Fibroblast of lung (primary cell): ENCODE data around the gene PHTF2. TPM values are rescaled to one million over a fixed set of nuclear protein-coding genes. Genes with fewer than 3 reads are reported as not detected.

Experiments
- DNase-seq, 2 donors: peaks; one replicate each; pipeline versions ENCODE4 v3.0.0 to v3.0.0-alpha.2; 2010; ENCODE audit warnings: low read depth in 2 of 2
- H2AFZ ChIP-seq: 2 replicates; pipeline ENCODE4 v1.5.1; 2012; ENCODE audit warnings: low read length, control low read depth, inconsistent platforms
- H3K27ac ChIP-seq: 2 replicates; pipeline ENCODE4 v1.5.1; 2011; ENCODE audit warnings: low read length, control low read depth; ENCODE audit not compliant: insufficient read depth
- H3K27me3 ChIP-seq: 2 replicates; pipeline ENCODE4 v1.5.1; 2011; ENCODE audit warnings: mild to moderate bottlenecking, low read length; ENCODE audit not compliant: control insufficient read depth, insufficient read depth
- H3K36me3 ChIP-seq: 2 replicates; pipeline ENCODE4 v1.5.1; 2011; ENCODE audit warnings: low read length; ENCODE audit not compliant: control insufficient read depth, insufficient read depth
- H3K4me1 ChIP-seq: 2 replicates; pipeline ENCODE4 v1.5.1; 2011; ENCODE audit warnings: low read length; ENCODE audit not compliant: control insufficient read depth, insufficient read depth; ENCODE audit errors: extremely low read depth
- H3K4me2 ChIP-seq: 2 replicates; pipeline ENCODE4 v1.5.1; 2011; ENCODE audit warnings: low read length, control low read depth; ENCODE audit not compliant: insufficient read depth; ENCODE audit errors: extremely low read depth
- H3K4me3 ChIP-seq, 4 experiments: fragments of 200-600 bp in 1 of 4; sonication (generic) in 1 of 4; replicated peaks in 1 of 4; 2 replicates each; pipeline ENCODE4 v1.5.1; 2011 to 2016; ENCODE audit warnings: low read length in 4 of 4, low read depth in 3 of 4, mild to moderate bottlenecking in 3 of 4, control low read depth in 2 of 4, inconsistent platforms in 1 of 4, mixed read lengths in 1 of 4; ENCODE audit not compliant: insufficient read depth in 1 of 4; ENCODE audit errors: control extremely low read depth in 1 of 4
- H3K79me2 ChIP-seq: 2 replicates; pipeline ENCODE4 v1.5.1; 2012; ENCODE audit warnings: mild to moderate bottlenecking, low read length, inconsistent platforms; ENCODE audit not compliant: control insufficient read depth, insufficient read depth
- H3K9ac ChIP-seq: 2 replicates; pipeline ENCODE4 v1.5.1; 2011; ENCODE audit warnings: mild to moderate bottlenecking, low read length, control low read depth; ENCODE audit not compliant: insufficient read depth
- H3K9me3 ChIP-seq: 2 replicates; pipeline ENCODE4 v1.5.1; 2012; ENCODE audit warnings: low read depth, low read length; ENCODE audit not compliant: control insufficient read depth, insufficient read depth
- H4K20me1 ChIP-seq: 2 replicates; pipeline ENCODE4 v1.5.1; 2011; ENCODE audit warnings: low read length; ENCODE audit not compliant: control insufficient read depth, insufficient read depth; ENCODE audit errors: extremely low read depth
- CTCF ChIP-seq, 2 donors: IDR thresholded peaks in 1 of 2; conservative IDR thresholded peaks in 1 of 2; 1 replicate in 1 of 2; 2 replicates in 1 of 2; pipeline ENCODE4 v1.5.1; 2011 to 2012; ENCODE audit warnings: low read length in 2 of 2, control low read depth in 1 of 2, inconsistent platforms in 1 of 2, low read depth in 1 of 2, mild to moderate bottlenecking in 1 of 2
- EZH2 ChIP-seq: IDR thresholded peaks from 2 replicates; pipeline ENCODE4 v1.5.1; 2012; ENCODE audit warnings: low read length, control low read depth, mild to moderate bottlenecking; ENCODE audit errors: missing control alignments
- polyA plus RNA-seq, 2 donors: library from polyadenylated mRNA; depleted of rRNA in 1 of 2; stranded (reverse) in 1 of 2; unstranded in 1 of 2; fragments of >200 nt; gene quantifications; 2 replicates each; pipeline ENCODE4 v1.2.1, GENCODE V29; 2011 to 2012; ENCODE audit warnings: missing spikeins in 1 of 2
- total RNA-seq: library from RNA; depleted of rRNA; stranded (reverse); fragments of >200 nt; gene quantifications from 2 replicates; pipeline ENCODE4 v1.2.1, GENCODE V29; 2014

The PHTF2 gene
- total and polyA plus RNA-seq, 2 donors (not counting 1 experiment from before 2014, with no cell fraction given) = 25.9 to 64.4 TPM

GRCh38 chr7:77765481-77765880, 33.1 kb upstream of the PHTF2 start:
- no peak overlapping the region for H3K9ac ChIP-seq

GRCh38 chr7:77765906-77766800, 32.4 kb upstream of the PHTF2 start:
- H2AFZ ChIP-seq = no peak overlapping the region

More at GRCh38 chr7:77765481-77765880, 33.1 kb upstream of the PHTF2 start:
- peaks cover 3% of the 10 kb centered on the region for H3K79me2 ChIP-seq
- TF ChIP-seq EZH2 (no peak), CTCF (conservative IDR thresholded peaks at IDR 0.05 in 1 of 2, IDR thresholded peaks at IDR 0.05 in 1 of 2; ENCODE audit: low read depth in 1 of 2, low read length in 2 of 2) (no peak)
- H3K27me3 ChIP-seq = no peaks in the 10 kb centered on the region
- DNase-seq = no peak
- H2AFZ ChIP-seq = no peak overlapping the region
- H4K20me1 ChIP-seq = no peaks in the 10 kb centered on the region
- no peaks in the 10 kb centered on the region for H3K4me1 ChIP-seq
- H3K27ac ChIP-seq = no peak overlapping the region
- no peaks in the 10 kb centered on the region for H3K9me3 ChIP-seq
- H3K36me3 ChIP-seq = no peaks in the 10 kb centered on the region
- no peak overlapping the region for H3K4me3 ChIP-seq
- H3K4me2 ChIP-seq = no peak overlapping the region

More at GRCh38 chr7:77765906-77766800, 32.4 kb upstream of the PHTF2 start:
- no peaks in the 10 kb centered on the region for H4K20me1 ChIP-seq
- no peaks in the 10 kb centered on the region for H3K9me3 ChIP-seq
- H3K9ac ChIP-seq = no peak overlapping the region
- H3K27ac ChIP-seq = no peak overlapping the region
- DNase-seq = peak; percentile 26 to 51
- no peaks in the 10 kb centered on the region for H3K36me3 ChIP-seq
- TF ChIP-seq EZH2 (no peak), CTCF (conservative IDR thresholded peaks at IDR 0.05 in 1 of 2, IDR thresholded peaks at IDR 0.05 in 1 of 2; ENCODE audit: low read depth in 1 of 2, low read length in 2 of 2) (no peak)
- H3K27me3 ChIP-seq = no peaks in the 10 kb centered on the region
- H3K4me1 ChIP-seq = no peaks in the 10 kb centered on the region
- no peak overlapping the region for H3K4me2 ChIP-seq
- H3K4me3 ChIP-seq = no peak overlapping the region
- peaks cover 1% of the 10 kb centered on the region for H3K79me2 ChIP-seq
